Activated CD8-positive, alpha-beta memory T cell treated with anti-CD3 and anti-CD28 coated beads, Interleukin-2, amount 50 U/mL, for 24 hours (primary cell): ENCODE measurements around the gene TMEM61.

Experiments
- DNase-seq: peaks from one replicate; pipeline ENCODE4 v3.0.0-alpha.2; 2020; ENCODE audit errors: extremely low read depth

Gene TMEM61

DNA sequence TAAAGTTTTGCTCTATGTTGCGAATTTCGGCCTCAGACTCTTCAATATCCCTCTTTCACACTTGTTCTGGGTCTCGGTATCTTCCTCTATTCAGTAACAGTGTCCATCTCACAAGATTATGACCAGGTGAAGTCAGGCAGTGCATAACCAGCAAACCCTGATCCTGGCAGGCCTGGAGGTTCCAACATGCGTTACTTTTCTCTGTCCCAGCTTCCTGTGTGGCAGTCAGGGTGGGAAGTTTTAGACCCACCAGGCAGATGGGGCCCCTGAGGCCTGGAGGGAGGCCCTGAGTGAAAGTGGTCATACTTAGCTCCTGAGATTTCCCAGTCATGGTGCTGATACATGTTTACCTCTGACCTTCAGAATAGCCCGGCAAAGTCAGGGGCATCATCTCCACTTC is 5.1 kb downstream of the TMEM61 start:
- DNase-seq, result no peak

DNA sequence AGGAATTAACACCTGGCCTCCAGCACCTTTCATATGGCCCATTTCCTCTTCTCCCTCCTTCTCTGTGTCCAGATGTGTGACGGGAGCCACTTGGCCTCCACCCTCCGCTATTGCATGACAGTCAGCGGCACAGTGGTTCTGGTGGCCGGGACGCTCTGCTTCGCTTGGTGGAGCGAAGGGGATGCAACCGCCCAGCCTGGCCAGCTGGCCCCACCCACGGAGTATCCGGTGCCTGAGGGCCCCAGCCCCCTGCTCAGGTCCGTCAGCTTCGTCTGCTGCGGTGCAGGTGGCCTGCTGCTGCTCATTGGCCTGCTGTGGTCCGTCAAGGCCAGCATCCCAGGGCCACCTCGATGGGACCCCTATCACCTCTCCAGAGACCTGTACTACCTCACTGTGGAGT is 5.6 kb downstream of the TMEM61 start:
- DNase-seq, result no peak

DNA sequence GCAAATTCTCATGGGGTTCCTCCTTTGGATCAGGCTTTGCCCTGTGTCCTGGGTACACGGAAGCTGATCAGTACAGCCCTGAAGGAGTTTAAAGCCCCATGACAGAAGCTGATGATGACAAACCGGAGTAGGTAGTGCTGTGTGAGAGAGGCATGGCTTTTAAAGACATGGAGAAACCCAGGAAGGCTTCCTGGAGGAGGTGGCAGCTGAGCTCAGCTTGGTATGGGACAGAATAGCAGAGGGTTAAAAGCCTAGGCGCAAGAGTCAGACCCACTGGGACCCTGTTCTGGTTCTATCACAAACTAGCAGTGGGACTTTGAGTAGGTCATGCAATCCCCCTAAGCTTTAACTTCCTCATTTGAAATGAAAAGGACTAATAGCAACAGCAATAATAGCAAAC is 6.1 kb downstream of the TMEM61 start:
- no peak for DNase-seq

DNA sequence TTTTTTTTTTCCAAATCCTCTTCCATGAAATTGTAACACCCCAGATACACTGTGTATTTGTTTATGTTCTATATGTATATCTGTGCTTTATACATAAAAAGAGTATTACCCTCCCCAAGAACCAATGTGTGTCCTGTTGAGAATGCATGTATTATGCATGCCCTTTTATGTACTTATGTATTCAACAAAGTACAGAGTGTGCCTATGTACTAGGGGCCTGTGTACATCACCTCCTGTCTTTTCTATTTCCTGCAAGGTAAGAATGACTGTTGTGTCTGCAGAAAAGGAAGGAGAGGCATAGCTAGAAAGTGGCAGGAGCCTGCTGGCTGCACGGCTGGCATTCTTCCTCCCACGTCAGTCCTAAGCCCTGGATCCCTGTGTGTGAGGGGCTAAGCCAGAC is 7.0 kb downstream of the TMEM61 start:
- DNase-seq, result no peak

DNA sequence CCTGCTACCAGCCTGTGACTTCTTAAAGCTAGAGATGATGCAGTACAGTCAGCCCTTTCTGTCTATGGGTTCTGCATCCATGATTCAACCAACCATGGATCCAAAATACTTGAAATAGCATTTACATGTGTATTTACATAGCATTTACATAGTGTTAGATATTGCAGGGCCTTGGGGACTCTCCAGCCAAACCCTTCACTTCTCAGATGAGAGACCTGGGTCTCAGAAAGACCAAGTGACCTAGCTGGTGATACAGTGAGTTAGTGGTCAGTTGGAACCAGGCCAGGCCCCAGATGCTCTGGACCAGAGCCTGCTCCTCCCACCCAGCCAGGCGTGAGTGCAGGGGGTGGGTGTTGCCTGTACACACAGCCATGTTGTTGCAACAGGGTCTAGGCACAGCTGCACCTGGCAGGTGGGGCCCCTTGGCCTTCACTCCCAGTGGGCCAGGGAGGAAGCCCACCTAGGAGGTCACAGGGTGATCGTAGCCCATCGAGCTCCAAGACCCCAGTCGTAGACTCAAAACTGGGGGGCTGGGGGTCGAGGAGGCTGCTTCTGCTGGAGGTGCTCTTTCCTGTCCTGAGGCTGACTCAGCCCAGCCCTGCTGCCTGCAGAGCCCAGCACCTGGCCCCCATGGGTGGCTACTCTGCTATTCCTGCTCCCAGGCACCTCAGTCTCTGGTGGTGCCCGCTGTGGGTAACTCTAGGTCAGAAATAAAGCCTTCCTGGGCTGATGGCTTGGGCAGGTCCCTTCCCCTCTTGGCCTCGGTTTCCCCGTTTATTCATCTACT is 7.7 kb downstream of the TMEM61 start:
- no peak for DNase-seq

DNA sequence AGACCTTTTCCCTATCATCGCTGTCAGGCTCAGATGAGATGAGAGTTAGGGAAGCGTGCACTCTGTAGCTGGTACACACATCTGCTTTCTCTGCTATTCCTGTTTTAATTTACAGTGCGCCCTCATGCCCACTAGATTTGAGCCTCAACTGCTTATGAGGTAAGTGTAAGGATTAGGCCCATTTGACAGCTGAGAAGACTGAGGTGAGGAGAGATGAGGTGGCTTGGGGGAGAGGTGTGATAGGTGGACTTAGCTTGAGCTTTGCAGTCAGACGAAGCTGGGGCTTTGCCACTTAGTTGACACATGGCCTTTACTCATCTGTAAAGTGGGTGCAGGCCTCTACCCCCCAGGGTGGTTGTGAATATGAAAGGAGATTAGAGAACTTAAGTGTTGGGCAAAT is 8.5 kb downstream of the TMEM61 start:
- no peak for DNase-seq

DNA sequence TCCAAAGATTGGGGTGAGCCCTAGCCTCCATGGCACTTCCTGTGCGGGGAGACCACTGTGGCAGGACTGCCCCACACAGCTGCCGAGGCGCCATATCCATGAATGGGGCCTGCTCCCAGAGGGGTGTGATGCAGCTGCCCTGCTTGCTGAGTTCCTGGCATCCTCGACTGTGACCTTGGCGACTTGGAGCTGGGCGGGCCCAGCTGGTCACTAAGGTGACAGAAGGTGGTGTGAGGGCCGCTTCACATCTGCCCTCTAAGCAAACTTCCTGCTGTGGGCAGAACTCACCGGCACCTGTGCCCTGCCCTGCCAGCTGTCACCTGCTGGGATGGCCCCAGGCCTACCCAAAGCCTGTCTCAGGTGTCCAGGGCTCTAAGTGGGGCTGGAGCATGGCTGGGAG is 9.0 kb downstream of the TMEM61 start:
- no peak for DNase-seq

DNA sequence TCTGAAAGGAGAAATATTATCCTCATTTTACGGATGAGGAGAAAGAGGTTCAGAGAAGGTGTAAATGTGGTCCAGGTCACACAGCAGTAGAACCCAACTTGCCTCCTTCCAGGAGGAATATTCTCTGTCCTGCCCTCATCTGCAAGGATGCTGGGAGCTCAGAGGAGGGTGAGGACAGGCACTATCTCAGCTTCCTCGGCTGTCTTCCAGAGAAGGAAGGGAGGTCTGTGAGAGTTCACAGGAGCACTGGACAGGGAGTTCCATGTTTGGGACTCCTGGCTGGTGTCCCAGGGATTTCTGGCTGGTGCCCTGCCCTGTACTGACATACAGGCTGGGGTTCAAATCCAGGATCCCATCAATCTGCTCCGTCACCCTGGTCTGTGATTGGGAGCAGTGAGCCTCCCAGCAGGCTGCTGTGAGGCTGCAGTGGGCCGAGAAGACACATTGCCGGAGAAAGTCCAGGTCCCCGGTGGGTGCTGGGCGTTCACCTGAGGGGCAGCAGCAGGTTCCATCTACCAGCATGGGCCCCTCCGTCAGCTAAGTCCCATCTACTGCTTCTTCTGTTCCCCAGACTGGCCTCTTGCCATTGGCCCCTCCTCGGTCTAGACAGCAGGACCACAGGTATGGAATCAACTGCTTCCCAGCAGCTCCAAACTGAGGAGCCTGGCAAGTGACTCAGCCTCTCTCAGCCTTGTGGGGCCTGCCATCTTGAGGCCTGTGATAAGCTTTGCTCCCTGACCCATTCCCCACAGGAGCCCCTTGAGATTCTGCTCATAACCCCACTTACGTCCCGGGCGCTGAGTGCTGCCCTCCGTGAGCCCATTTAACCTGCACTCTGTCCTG is 9.8 kb downstream of the TMEM61 start:
- no peak for DNase-seq

DNA sequence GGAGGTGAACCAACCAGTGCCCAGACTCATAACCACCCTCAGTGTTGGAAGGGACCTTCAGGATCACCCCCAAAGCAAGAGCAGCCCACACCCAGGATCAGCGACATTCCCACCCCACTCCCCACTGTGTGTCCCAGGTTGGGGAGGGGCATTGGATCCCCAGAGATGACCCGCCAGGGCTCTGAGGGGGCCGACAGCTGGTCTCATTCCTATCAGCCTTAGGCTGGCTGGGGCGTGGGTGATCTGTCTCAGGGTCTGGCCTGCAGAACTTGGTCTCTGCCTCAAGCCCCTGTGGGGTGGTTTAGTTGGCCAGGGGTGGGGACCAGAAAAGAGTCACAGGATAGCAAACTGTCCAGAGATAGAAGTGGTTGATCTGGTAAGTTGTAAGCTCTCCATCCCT is 10.5 kb downstream of the TMEM61 start:
- DNase-seq, result no peak

DNA sequence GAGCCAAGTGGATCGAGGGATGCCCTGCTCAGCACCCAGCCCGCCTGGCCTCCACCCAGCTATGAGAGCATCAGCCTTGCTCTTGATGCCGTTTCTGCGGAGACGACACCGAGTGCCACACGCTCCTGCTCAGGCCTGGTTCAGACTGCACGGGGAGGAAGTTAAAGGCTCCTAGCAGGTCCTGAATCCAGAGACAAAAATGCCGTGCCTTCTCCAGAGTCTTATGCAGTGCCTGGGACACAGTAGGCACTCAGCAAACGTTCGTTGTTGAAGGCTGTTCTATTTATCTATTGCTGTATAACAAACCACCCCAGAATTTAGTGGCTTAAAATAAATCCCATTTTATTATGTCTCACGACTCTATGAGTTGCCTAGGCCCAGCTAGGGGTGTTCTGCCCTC is 11.5 kb downstream of the TMEM61 start:
- no peak for DNase-seq

DNA sequence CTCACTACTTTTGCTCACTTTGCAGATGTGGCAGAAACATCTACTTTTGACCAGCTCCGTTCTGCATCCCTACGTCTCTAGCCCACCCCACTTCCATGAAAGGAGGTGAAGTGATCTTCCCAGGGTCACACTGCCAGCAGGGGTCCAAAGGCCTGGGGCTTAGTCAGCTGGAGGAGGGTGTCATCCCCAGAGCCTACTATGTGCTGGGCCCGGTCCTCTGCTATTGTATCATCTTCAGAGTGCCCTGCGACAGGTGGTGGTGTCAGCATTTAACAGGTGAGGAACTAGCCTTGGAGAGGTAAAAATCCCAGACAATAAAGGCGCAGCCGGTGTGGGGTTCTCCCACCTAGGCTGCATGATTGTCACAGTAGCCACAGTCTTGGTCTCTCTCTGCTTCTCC is 12.7 kb downstream of the TMEM61 start:
- no peak for DNase-seq

DNA sequence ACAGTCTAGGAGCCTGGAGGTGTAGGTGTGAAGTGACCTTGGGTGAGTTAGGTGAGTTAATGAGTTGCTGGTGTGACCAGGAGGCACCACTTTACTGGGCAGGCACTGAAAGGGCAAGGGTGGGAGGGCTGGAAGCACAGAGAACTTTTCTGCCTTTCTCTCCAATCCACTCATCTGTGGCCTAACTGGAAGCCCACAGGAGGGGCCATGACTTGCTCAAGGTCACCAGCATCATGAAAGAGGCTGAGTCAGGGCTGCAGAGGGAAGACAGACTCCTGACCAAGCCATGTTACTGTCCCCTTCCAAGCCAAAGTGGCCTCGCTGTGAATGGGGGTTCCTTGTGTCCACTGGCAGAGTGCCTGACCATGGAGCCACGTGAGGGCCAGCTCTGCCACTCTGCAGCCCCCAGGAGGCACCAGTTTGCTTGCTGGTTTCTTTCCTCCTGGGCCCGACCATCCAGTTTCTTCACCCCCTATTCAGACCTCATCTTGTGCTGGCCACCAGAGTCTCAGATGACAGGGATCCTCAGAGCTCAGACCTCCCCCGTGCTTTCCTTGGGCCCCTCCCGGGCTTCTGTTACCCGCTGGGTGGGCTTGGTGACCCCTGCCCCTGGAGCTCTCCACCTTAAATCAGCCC is 14.0 kb downstream of the TMEM61 start:
- DNase-seq, result no peak

DNA sequence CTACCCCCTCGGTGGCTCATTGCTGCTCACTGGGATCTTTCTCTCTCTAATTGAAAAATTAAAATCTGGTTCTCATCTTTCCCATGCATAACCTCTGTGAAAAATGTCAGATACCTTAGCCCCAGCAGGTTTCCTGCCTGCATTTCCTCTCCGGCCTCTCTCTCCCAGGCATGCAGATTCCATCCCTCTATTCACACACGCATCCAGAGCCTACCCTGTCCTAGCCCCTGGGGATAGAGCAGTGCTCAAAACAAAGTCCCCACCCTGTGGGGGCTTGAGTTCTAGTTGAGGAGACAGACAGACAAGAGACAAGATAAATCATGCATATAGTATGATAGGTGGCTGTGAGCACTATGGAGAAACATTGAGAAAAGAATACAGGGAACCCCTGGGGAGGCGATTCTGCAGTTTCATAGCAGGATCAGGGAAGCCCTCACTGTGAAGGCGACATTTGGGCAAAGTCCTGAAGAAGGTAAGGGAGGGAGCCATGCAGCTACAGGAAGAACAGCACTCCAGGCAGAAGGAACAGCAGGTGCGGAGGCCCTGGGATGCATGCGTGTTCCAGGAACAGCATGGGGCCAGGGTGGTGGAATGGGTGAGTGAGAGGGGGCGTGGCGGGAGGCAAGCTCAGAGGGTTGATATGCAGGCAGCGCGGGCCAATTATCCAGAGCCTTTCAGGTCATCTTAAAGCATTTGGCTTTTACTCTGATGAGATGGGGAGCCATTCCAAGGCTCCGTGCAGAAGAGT is 14.8 kb downstream of the TMEM61 start:
- no peak for DNase-seq

DNA sequence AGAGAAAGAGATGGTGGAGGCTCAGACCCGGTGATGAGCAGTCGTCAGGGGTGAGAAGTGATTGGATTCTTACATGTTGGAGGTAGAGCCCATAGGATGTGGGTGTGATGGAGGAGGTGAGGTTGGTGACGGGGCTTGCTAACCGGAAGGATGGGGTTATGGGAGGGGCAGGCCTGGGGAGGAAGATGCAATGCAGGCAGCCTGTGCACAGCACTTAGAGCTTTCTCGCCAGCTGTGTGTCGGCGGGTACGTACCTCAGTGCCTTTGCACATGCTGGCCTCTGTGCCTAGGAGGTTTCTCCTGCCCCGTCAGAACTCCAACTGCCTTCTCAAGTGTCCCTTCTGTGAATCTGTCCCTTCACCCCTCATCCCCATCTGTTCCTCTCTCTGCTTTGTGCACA is 15.4 kb downstream of the TMEM61 start:
- no peak for DNase-seq

DNA sequence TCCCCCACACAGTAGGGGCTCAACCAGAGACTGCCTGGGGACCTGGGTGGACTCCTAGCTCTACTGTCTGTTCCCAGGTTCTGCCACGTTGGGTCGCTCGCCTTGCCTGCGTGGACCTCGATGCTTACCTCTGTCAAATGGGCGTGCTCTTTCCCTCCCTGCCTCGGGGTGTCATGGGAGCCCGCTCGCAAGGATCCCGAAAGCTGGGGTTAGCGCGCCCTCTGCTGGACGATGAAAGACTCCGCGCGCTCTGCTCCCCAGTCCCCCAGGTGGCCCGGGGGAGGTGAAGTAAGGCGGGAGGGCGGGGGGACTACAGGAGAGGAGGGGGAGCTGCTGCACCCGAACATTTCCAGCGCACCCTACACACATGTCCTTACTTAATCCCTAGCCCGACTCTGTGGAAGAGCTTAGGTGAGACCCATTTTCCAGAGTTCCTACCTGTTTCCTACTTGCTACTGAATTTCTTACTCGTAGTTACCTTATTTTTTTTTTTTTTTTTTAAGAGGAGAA is 16.0 kb downstream of the TMEM61 start:
- peak; percentile 51 for DNase-seq

DNA sequence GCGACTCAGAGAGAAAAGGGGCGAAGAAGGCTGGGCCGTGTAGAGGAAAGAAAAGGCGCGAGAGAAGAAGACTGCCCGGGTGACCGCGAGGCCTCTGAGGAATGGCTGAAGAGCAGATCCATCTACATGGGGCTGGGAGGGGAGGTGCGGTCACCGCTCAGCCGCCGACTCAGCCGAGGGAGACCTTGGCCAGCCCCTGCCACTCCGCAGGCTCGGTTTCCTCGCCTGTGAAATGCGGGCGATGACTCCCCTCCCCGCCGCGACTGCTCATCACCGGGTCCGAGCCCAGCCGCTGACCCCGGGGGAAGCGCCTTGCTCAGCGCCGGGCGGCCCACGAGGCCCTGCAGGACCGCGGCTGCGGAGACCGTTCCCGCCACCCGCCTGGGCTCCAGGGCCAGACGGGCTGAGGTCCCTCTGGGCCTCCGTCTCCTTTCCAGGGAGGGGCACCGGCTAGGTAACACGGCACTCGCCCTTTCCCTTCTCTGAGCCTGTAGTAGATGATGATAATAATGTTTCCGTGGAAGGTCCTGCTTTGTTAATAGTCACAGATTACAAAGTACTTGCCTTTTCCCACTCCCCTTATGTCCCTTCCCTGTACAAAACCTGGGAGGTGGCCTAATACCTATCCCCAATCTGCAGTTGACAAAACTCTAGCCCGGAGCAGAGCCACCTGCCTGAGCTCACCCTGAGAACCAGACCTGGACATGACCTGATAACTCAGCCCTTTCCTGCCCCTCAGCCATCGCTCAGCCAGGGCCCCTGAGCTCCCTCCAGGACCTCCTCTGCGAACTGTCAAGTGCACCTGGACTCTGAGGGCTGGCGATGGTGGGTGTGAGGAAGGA is 16.7 kb downstream of the TMEM61 start:
- no peak for DNase-seq

DNA sequence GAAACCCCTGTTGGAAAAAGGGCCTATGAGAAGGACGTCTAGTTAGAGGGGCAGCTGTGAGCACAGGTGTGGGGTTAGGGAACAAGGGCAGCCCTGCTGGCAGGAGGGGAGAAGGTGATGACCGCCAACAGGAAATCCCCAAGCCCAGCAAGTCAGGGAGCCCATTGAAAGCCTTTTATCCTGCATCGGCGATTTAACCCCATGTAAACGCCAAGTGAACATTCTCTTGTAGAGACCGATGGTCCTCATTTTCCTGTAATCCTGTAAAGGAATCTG is 17.2 kb downstream of the TMEM61 start:
- no peak for DNase-seq

DNA sequence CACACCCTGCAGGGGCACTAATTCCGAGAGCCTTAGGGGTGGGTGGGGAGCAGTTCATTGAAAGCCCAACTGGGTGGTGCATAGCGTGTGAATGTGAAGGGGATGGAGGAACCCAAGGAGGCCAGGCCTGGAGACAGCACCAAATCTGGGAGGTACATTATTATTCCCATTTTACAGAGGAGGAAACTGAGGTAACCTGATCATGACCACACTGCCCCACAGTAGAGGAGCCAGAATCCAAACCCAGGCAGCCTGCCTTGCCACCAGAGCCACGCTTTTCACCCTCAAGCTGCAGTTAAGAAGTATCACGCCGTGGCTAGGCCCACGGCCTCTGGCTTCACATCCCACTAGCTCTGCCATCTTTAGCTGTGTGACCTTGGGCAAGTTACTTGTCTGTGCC is 17.7 kb downstream of the TMEM61 start:
- DNase-seq, result no peak

DNA sequence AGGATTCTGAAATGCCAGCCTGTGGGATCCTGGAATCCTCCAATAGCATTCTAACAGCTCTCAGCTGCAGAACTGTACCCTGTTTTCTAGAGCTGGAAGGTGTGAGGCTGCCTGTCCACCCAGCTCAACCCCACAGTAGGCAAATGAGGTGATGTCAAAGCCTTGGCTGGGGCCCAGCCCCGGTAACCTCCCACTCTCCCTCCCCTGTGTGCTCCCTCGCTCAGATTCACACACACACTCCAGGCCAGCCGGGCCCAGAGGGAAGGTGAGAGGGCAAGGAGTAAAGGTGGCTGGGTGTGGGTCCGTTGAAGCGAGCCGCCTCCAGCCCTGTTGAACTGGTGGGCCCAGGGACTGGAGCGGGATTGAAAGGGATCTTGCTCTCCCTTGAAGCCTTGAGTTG is 18.2 kb downstream of the TMEM61 start, which contains the start of gene BSND:
TSS of gene BSND (plus strand) at position 257 of the 400 bp plus-strand sequence. CDS start 254 bp downstream, outside the sequence.
- DNase-seq, result no peak

DNA sequence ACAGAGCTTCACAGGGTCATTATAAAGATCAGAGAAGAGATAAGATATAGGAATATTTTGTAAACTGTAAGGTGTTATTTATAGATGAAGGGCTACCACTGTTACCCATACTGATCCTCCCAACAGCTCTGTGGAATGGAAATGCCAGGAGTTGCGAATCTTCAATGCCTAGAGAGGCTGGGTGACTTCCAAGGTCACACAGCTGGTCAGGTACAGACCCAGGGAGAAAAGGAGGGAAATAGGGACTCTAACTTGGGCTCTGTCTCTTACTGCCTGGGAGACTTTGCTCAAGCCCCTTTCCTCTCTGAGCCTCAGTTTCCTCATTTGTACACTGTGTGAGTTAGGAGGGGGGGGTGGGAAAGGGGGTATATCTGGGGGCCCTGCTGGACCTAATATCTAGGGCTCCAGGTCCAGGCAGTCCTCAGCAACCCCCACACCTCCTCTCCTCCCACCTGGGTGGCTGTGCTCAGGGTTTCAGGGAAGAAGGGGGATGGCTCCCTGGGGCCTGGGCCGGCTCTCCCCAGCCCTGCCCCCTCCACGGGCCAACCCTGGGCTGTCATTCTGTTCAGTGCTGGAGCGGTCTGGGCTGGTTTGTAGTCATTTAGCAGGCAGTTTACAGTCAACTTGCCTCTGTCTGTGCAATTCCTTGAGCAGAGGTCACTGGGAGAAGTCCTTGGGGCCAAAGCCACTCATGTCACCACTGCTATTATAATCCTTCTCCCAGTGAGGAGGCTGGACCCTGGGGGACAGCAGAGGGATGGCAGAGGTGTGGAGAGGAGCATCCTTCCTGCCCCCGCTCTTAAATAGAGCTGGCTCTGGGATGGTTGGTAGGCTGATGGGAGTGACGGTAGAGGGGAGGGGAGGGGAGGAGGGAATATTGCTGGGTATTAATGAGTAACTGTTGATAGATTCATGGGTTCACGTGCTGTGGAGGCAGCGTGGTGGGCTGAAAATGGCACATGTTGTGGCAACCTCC is 20.0 kb downstream of the TMEM61 start:
- no peak for DNase-seq
